T-helper 22 cell (primary cell): ENCODE data around the gene HTR1D.
"Not testable (repeated sequence)": the region's sequence is repeated elsewhere in the genome, so short reads cannot be mapped to it uniquely, and the experiment has no call there.

ENCODE experiments used
- DNase-seq: peaks from one replicate; pipeline ENCODE4 v3.0.0-alpha.2; 2020; ENCODE audit warnings: low read depth

Gene HTR1D

DNA sequence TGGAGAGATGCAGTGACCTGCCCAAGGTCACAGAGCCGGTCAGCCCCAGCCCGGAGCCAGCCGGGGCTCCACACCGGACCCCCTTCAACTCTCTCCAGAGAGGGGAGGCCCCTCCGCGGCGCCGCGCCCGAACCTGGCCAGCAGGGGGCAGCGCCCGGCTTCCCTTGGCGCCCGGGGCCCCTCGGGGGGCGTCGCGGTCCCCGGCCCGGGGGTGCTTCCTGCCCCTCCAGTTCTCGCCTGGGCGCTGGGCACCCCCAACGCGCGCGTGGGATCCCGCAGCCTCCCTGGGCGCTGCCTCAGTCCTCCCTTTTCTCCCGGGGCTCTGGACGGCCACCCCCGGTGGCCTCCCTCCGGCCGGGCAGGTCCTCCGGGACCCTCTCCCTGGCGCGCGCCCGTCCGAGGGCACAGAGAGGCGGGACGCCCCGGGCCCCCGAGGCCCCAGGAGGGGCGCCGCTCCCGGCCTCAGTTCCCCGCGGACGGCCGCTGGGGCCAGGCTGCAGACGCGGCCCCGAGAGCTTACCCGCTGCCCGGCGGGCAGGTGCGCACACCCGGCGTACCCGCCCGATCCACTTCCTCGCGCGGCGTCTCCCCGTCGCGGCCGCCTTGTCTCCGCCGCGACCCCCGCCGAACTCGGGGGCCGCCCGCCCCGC lies 406 bp downstream of the HTR1D start:
- no peak for DNase-seq

DNA sequence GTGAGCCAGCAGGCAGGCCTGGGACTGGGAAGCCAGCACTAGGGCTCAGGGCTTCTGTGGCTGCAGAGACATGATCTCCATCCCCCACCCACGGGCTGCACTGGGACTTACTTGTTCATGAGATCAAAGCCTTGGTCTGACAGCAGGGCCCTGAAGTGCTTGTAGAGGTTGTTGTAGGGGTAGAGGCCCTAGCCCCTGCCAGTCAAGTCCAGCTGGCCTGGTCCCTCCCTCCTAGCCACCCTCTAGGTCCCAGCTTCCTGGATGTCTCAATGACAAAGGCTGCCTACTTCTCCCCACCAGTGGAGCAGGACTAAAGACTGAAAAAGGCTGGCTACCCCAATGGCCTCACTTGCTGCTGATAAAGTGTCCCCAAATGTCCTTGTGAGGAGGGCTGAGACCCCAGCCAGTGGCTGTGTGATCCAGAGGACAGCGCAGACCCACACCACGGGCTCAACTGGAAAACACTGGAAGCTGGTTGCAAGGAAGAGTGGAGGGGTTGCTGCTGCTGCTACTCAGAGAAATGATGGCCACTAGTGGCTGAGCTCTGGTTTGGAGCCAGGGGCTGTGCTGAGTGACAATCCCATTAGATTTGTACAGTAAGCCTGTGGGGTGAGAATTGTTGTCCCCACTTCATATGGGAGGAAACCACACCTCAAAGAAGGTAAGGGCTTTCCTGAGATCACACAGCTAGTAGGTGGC lies 1.4 kb downstream of the HTR1D start:
- no peak for DNase-seq

DNA sequence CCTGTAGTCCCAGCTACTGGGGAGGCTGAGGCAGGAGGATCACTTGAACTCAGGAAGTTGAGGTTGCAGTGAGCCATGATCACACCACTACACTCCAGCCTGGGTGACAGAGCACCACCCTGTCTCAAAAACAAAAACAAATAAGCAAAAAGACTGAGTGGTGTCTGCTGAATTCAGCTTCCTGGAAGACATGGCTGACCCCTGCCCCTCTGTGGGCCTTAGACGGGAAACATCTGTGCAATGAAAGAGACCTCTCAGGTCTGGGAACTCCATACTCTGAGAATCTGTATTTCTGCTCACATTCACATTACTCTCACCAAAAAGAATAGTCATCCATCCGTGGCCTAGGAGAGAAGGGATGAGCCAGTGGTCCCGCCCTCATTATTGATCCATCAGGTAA lies 2.0 kb downstream of the HTR1D start:
- no peak for DNase-seq

DNA sequence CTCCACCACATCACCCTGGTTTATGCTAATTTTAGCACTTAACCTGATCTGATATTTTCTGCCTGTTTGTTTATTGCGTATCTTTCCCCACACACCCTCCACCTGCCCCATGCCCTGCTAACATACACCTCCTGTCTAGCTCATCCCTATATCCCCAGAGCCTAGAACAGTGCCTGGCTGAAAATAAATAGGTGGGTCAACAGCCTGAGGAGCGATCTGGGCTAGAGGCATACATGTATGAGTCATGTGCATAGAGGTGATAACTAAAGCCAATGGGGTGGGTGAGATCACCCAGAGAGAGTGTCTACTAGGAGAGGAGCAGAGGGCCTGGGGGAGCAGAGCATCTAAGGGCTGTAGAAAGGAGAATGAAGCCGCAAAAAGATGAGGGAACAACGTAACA lies 2.7 kb downstream of the HTR1D start:
- no peak for DNase-seq

DNA sequence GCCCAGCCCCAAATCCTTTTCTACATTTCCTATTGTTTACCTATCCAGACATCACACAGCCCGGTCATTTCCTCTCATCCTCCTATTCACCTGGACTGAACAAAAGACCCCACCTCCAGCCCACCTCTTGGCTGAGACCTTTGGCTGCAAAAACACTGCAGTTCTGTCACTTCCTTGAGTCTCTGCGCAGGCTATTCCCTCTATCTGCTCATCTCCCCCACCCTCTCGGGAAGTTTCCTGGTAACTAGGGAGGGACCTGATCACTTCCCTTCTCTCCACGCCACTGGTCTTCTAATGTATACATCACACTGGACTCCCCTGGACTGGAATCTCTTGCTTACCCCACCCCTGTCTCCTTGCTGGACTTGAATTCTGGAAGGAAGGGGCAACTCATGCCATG lies 5.3 kb downstream of the HTR1D start:
- no peak for DNase-seq

DNA sequence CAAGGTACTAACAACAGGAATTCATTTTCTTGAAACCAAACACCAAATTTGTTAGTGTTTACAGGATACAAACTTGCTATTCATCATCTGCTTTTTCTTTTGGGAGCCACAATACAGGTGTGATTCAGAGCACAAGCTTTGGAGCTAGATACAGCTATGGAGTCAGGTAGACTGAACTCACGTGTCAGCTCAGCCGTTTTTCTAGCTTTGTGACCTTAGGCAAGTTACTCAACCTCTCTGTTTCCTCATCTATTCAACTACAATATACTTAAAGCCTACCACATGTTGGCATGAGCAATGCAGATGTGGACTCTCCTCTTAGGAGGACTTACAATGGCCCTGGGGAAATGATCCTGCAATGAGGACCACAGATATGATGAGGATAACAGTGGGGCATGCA lies 6.3 kb downstream of the HTR1D start:
- DNase-seq, result no peak

DNA sequence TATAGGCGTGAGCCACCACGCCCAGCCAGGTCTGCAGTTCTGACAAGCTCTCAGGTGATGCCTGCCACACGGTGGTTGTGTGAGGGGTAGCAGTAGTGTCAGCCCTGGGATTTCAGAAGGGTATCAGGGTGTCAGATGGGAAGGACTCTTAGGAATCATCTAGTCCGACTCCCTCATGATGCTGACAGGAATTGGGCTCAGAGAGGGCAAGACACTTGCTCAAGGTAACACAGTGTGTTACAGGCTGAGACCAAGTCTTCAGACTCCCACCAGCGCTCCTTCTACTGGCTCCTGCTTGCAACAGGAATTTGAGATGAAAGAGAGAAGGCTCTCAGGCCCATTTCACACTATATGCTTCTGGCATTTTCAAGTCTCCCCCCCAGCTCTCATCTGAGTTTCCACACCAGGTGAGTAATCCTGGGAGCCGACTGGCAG lies 6.9 kb downstream of the HTR1D start:
- no peak for DNase-seq

DNA sequence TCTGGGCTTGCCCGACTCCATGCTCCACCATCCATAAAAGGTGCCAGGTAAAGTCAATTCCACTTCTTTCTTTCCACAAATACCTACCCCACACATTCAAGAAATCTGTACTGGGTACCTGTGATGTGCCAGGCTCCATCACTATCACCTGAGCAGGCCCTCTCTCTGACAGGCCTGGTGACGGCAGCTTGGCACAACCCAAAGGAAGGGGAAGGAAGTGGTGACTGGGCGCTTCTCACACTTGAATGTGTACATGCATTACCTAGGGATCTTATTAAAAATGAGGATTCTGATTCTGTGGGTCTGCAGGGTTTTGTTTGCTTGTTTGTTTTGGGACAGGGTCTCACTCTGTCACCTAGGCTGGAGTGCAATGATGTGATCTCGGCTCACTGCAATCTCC lies 7.5 kb downstream of the HTR1D start:
- DNase-seq, result no peak

DNA sequence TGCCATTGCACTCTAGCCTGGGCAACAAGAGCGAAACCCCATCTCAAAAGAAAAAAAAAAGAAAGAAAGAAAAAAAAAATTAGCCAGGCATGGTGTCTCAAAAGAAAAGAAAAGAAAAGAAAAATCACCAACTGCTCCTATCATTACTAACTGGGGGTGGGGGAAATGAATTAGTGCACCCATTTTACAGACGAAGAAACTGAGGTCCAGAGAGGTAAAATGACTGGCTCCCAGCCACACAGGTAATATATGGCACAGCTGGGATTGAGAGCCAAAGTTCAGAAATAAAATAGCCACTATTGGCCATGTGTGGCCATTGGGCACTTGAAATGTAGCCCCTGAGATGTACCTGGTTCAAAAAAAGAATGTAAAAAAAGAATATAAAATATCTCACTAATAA lies 8.8 kb downstream of the HTR1D start:
- DNase-seq, result no peak

DNA sequence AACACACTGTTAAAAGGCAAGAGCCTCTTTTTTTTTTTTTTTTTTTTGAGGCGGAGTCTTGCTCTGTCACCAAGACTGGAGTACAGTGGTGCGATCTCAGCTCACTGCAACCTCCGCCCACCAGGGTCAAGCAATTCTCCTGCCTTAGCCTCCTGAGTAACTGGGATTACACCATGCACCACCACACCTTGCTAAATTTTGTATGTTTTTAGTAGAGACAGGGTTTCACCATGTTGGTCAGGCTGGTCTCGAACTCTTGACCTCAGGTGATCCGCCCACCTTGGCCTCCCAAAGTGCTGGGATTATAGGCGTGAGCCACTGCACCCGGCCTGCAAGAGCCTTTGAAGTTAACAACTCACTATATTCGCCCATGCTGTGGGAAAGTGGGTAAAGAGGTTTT lies 9.6 kb downstream of the HTR1D start:
- not testable (repeated sequence) for DNase-seq

DNA sequence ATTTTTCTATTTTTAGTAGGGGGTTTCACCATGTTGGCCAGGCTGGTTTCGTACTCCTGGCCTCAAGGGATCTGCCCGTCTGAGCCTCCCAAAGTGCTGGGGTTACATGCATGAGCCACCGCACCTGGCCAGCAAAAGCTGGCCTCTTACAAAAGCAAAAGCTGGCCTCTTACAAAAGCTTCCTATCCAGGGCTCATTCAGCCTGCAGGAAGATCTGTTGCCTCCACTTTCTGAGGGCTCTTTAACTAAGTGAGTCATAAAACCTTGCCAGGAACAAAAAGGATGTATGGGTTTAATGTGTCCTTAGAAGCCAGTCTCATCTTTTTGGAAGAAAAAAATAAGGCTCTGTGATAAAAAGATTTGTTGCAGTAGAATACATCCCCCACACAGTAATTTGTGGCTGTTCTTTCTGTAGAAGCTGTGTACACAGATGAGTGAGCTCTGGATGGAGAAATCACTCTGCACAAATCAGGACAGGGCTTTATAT lies 15.0 kb downstream of the HTR1D start:
- no peak for DNase-seq

DNA sequence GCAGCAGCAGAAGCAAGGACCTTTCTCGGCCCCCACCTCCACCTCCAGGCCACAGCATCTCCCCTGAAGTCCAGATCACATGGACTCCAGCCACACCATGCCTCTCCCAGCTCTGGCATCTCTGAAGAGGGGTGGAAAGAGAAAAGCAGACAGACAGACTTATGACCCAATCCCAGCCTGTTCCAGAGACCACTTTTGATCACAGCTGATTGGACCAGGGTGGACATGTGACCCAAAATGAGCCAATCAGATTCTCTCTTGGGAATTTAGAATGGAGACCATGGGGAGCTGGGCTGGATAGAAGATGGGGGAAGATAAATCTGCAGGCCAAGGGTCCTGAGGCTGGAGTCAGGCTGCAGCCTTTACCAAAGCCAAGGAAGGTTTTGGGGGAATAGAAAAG lies 16.4 kb downstream of the HTR1D start:
- no peak for DNase-seq

DNA sequence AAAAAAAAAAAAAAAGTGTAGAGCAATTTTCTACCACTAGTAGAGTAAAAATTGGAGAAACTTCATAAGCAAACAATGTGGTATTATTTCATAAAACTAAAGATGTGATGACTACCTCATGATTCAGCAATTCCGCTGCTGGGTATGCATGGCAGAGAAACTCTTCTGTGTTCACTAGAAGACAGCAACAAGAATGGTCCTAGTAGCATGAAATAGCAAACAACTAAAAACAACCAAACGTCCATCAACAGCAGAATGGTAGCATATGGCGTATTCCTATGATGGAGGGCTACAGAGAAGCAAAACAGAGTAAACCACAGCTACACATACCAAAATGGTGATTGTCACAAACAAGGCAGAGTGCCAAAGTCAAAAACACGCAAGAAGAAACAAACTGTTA lies 18.9 kb downstream of the HTR1D start:
- no peak for DNase-seq

DNA sequence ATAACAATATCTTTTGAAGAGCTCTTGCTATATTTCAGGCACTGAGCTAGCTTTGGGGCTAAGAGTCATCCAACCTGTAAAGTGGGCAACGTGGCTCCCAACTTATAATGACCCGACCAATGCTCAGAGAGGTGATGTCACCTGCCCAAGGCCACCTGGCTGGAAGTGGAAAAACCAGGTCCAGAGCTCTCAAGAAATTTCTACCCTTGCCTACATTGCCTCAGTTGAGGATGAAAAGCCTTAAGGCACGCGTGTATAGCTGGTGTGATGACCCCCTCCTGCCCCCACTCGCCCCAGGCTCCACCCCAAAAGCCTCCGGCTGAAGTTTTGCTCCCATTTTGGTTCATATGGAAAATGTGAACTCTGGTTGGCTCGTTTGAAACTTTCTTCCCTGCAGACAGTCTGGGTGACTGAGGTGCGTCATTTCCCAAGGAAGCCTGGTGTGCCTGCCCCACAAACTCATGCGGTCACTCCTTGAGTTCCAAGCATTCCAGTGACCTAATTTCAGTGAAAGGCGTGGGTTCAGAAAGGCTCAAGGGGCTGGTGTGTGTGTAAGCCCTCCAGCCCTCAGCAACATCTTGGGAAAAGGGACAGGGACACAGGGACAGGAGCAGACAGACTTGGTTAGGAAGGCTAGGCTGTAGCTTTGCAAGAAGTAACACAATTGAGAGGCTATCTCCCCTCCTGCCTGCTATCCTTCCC lies 20.5 kb downstream of the HTR1D start:
- DNase-seq, result no peak

DNA sequence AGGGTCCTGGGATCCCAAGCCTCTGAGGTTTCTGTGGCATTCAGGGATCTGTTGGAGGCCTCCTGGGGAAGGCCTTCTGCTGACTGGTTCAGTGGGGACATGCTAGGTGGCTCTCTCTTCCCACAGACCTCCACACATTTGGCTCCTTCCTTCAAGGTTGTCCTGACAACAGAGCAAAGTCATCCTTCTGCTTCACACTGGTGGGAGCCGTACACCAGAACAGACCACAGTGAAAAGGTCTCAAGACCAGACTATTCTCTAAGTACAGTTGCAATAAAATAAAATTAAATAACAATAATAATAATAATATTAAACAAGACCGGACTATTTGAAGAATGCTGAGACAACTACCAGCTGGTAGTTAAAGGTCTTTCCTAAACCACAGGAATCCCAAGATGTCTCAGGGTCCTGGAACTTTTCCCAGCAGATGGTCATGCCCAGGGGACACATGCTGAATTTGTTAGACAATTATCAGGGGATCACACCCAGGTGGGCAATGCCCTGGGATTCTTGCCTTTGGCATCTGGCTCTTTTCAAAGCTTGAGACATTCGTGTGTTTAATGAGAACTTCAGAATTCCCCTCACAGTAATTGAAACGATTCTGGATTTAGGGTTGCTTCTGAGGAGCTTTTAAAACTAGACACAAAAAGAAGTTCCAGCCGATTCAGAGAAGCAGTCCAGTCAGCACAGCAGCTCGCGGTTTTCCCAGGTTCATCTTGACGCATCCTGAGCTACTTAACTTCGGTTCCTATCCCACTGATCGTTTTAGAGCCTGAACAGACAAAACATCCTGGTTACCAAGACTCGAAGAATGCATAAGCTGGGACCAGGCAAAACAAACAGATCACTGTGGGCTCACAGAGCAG lies 22.9 kb downstream of the HTR1D start:
- no peak for DNase-seq

DNA sequence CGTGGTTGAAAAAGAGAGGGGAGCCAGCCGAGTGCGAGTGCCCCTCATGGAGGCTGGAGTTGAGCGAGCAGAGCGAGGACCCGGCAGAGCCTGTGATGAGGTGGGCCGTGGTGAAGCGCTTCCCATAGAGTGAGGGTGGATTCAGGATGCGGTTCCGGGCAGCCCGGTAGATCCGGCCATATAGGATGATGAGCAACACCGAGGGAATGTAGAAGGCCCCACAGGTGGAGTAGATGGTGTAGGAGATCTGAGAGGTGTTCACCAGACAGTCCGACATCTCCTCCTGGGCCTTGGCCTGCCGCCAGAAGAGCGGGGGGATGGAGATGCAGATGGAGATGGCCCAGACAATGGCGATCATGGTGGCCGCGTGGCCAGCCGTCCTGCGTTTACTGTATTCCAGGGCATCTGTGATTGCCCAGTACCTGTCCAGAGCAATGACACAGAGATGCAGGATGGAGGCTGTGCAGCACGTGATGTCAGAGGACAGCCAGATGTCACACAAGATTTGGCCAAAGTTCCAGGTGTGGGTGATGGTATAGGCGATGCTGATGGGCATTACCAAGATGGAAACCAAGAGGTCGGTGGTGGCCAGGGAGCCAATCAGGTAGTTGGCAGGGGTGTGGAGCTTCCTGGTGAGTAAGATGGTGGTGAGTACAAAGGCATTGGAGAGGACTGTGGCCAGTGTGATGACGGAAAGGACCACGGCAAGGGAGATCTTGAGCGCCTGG lies 23.7 kb downstream of the HTR1D start:
- DNase-seq, result no peak

DNA sequence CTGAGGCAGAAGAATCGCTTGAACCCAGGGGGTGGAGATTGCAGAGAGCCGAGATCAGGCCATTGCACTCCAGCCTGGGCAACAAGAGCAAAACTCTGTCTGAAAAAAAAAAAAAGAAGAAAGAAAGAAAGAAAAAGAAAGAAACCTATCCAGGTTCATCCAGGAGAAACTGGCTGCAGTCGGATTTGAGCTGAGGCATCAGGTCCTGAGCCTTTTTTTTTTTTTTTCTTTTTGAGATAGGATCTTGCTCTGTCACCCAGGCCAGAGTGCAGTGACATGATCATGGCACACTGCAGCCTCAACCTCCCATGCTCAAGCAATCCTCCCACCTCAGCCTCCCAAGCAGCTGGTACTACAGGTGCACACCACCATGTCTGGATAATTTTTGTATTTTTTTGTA lies 26.1 kb downstream of the HTR1D start:
- DNase-seq, result no peak

DNA sequence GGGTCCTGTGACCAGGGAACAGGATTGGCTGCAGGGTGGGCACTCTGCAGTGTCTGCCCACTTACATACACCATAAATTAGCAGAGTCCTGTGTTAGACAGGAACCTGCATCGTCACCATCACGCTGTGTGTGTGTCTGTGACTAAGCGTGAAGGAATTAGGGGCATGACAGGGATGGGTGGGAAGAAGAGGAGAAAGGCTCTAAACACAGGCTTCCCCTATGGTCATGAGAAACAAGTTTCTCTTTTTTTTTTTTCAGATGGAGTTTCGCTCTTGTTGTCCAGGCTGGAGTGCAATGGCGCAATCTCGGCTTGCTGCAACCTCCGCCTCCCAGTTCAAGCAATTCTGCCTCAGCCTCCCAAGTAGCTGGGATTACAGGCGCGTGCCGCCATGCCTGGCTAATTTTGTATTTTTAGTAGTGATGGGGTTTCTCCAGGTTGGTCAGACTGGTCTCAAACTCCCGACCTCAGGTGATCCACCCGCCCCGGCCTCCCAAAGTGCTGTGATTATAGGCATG lies 28.3 kb downstream of the HTR1D start:
- not testable (repeated sequence) for DNase-seq

DNA sequence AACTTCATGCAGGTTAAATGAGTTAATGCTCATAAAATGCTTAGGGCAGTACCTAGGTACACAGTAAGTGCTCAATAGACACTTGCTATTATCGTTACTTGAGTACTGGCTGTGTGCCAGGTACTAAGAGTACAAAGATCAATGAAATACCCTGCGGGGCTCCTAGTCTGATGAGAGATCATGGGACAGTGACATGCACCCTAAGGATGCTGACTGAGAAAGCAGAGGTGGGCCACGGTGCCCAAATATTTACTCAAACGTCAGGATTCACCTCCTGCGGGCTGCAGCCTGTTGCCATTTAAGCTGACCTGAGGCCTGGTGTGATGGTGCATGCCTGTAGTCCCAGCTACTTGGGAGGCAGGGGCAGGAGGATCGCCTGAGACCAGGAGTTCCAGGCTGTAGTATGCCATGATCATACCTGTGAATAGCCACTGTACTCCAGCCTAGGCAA lies 28.8 kb downstream of the HTR1D start:
- no peak for DNase-seq

DNA sequence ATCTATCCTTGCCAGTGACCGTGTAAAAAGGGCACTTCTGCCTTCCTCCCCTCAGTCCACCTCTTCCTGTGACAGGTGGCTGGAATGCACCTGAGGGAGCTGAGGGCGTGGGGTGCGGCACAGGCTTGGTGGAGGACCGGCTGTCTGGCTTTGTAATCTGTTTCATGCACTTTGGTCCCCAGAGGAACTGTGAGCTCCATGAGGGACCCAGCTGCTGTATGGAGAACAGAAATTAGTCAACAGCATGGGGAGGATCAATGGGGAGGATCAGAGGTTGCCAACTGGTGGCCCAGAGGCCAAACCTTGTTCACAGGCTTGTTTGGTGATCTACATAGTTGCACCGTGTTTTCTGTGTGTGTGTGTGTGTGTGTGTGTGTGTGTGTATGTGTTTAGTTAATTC lies 29.7 kb downstream of the HTR1D start:
- DNase-seq, result no peak

DNA sequence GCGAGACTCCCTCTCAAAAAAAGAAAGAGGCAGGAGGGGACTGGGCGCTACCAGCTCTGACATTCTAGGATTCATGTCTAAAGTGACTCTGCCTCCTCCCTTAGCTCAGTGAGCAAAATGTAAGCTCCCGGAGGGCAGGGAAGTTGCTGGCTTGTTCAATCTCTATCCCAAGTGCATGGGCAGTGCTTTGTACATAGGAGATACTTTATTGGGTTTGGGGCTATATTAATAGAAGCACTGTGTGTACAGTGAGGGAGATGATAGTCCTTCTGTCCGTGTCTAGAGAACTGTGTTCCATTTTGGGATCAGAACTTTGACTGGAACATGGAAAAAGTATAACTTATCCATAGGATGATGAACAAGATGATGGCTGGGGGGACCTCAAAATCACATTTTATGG lies 31.9 kb downstream of the HTR1D start:
- no peak for DNase-seq
